GM18499 (cell line): Measurements from ENCODE around the gene SNN.

Experiments used
- ATAC-seq: cut with Tn5 transposase; IDR thresholded peaks from one replicate; pipeline ENCODE4 v1.9.1; 2021; ENCODE audit warnings: moderate number of reproducible peaks; ENCODE audit not compliant: insufficient read depth, unreplicated experiment

The SNN gene

DNA sequence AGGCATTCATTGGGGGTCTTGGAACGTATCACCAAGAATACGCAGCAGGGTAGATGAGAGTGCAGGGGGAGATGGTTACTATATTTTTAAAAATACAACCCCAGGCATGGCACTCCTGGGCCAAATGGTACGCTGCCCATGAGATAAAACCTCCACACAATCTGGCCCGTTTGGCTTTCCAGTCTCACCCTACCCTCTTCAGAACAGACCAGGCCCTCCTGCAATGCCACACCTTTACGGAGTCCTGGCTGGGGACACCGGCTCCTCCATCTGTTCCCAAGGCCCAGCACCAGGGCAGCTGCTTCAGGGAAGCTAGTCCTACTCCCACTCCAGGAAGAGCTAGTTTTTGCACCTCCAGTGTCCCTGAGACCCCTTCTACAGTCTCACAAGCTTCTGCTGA lies 24.4 kb downstream of the SNN start:
- ATAC-seq = no peak

DNA sequence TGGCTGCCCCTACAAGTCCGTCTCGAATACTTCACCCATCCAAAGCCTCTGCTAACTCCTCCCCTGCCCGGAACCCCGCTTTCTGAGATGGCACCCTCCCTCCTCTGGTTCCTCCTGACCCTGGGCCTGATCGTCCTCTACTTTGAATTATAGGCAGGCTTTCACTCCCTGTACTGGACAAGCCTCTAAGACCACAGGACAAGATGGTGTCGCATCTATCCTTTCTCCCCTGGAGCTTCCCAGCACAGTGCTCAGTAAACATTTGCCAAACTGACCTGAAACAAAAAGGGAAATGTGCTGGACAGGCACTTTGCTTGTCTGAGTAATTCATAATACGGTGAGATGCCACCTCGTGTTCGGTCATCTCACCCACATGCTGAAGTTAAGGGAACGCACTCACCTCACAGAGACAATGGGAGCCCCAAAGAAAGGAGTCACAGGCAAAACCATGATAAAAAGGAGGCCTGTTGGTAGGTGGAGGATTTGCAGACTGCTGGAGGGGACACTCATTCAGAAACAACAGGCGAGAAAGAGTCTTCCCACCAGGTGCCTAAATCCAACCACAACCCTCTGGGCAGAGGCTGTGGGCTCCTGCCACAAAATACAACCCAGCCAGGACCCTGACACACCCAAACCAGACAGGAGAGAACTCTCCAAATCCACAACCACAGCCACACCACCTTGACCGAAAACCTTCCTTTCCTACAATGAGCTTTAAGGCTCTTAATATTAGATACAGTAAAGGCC lies 28.2 kb downstream of the SNN start:
- no peak for ATAC-seq

DNA sequence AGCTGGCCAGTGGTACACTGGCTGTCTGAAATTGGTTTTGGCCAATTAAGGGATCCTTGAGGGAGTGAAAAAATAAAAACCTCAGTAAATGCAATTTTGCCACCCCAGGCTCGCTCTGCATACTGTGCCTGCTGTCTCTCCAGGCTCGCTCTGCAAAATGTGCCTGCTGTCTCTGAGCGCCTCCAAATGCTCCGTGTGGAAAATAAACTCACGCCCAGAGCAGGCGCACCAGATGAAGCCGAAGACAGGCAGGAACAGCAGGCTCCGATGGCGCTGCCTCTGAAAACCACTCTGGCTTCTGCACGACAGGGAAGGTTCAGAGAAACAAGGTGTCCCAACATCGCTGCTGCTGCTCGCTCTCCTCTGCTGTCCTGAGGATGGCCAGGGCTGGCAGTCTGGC lies 29.1 kb downstream of the SNN start:
- no peak for ATAC-seq

DNA sequence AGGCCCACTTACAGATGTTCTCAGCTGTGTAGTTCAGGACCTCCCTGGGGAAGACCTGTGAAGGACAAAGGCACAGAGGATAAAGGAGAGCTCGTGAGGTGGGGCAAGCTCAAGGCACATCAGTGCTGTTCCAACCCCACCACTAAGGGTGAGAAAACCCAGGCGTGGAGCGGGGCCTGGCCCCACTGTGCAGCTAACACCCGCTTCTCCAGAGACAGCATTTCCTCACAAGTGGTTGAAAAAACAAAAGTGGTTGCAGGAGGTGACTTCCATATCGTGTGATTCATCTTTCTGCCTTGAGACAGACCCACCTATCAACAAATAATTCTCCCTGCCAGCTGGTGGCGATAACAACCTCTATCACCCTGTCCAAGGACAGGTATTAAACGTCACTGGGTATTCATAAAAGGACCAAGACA lies 30.0 kb downstream of the SNN start:
- no peak for ATAC-seq

DNA sequence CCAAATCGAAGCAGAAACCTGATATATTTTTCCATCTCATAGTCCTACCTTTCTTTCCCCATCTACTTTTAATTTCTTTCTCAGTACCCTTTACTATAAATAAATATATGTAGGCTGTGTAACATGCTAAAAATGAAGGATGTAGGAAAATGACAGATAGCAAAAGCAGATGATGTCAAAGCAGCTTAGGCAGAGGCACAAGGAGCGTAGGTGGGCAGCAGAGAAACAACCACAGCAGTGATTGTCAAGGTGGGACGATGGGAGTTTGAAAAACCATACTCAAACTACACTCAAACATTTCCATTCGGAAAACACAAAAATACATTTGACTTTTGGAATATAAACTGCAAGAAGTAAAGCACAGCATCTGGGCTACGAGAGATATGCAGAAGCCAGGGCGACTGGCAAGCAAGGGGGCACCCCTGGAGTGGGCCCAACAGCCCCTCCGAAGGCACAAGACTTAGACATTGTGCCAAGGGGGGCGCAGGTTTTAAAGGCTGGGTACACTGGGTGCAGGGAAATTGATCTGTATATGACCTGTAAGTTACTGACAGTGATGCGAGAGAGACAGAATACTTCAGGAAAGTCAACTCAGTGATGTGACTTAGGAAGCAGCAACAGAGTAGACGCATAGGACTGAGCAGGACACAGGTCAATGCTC lies 31.1 kb downstream of the SNN start:
- no peak for ATAC-seq

DNA sequence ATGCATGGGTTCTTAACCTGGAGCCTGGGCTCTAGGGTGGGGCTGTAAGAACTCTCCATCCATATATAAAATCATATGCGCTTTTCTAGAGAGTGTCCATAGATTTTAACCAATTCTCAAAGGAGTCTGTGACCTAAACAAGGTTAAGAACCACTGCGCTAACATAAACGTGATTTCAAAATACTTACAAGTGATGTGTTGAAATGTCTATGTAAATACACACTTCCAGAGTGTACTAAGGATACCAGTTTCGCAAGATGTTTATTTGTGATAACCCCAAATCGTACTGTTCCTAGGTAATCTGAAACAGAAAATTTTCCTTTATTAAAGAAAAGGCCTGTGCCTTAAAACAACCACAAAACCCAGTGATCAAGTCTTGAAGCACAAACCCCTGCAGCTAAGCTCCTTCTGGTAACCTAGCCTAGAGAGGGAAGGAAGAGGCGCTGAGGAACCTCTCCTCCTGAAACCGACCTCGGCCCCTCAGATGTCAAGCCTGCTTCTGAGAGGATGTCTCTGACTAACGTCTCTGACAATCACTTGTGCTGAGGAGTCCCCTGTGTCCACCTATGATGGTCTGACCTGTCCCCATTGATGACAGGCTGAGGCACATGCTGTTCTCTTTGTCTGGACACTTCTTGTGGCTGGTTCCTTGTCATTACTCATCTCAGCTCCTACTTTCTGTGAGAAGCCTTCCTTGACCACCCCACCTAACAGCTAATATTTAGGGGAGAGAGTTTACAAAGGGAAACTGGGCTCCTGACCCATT lies 32.2 kb downstream of the SNN start:
- ATAC-seq = no peak

DNA sequence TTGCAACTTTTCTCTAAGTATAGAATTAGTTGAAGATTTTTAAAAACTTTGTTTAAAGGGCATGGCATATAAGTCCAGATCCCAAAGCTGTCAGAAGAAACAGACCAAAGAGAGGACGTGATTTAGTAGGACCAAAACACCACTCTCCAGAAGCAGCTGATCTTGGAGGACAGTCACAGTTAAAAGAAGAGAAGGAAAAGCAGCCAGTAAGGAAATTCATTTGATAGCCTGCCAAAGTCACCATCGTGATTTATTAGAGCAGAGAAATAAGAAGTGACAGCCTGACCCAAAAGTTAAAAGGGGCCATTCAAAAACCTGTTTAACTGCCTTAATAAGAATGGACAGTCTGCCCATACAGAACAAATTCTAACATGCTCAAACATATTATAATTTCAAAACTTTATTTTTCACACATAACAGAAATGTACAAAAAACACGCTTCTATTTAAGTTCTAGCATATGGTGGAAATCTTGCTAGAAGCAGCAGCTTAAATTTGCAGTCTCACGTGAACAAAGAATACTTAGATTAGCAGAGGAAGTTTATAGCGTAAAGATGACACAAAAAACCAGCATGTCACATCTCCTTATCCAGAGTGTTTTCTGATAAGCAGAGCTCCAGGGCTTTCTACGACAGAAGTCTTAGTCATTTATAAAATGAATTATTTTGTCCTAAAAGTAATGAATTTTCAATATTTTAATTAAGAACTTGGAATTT lies 37.2 kb downstream of the SNN start:
- ATAC-seq = no peak

DNA sequence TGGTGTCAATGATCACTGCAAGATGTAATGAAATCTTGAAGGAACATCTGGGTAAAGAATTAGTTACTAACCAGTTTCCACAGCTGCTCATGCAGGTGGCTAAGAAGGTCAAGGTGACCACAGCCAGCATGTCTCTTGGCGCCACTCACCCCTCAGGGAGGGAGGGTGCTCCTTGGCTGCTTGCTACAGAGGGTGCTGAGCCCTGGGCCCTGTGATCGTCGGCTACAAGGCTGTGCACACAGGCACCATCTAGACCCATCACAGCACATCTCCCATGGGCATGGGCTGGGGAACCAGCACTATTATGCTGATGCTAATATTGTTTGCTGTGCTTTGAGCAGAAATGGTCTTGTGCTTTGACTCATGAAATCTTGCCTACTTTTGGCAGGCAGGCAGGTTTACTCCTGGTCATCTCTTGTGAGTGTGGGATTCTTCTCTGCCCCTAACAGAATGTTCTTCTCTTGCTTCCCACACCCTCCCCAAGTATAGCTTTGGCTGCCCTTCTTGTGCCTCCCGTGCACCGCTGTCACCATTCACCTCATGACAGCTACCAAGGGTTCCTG lies 38.0 kb downstream of the SNN start:
- ATAC-seq = no peak

DNA sequence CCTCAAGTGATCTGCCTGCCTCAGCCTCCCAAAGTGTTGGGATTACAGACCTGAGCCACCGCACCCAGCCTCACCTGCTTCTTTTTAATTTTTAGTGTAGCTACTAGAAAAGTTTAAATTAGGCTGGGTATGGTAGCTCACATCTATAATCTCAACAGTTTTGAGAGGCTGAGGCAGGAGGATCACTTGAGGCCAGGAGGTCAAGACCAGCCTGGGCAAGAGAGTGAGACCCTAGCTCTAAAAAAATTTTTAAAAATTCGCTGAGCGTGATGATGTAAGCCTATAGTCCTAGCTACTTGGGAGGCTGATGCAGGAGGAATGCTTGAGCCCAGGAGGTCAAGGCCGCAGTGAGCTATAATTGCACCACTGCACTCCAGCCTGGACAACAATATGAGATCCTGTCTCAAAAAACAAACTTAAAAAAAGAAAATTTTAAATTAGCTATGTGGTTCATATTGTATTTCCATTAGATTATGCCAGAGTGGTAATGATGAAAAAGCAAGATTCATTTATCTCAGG lies 39.5 kb downstream of the SNN start:
- no peak for ATAC-seq

DNA sequence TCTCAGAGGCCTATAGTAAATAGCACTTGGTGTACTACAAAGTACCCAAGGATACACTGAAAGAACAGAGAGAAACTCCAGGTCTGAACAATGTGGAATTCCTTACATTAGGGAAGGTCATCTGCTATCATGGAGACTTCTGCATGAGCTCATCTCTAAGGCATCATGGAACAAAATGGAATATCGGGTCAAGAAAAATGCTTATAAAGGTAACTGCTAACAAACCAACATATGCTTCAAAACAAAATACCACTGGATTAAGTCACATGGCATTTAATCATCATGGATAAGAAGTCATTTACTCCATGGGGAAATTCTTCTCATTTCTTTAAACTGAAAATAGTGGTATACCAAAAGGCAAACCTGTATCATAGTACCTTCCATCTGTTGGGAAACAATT lies 40.2 kb downstream of the SNN start:
- ATAC-seq = no peak

DNA sequence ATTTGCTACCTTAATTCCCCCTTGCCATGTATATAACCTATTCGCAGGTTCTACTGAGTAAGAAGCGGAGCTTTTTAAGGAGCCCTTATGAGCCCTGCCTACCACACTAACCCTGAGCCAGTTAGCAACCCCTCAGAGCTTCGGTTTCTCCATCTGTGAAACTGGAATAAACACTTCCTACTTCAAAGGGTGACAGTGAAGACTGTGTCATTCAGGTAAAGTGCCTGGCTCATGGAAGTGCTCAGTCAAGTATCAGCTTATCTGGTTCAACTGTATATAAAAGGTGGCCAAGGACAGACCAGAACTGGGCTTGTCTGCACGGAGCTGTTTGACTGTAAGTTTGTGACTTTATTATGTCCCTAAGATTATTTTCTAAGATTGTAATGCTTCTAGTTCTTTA lies 43.4 kb downstream of the SNN start:
- no peak for ATAC-seq

DNA sequence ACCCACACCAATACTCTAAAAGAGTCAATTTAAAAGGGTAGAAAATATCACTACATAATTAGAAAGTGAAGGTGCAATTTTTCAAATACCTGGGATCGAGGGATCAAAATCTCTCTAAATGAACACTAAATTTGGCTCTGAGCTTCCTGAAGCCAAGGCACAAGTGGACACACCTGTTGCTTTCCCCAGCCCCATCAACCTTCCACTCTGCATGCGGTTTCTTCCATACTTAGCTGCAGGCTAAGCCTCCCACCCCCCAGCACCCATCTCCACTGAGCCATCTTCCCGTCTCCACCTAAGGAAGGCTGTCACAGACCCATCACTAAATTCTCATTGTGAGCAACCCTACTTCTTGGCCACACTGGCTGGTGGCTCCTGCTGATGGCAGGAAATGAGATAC lies 43.9 kb downstream of the SNN start:
- no peak for ATAC-seq

DNA sequence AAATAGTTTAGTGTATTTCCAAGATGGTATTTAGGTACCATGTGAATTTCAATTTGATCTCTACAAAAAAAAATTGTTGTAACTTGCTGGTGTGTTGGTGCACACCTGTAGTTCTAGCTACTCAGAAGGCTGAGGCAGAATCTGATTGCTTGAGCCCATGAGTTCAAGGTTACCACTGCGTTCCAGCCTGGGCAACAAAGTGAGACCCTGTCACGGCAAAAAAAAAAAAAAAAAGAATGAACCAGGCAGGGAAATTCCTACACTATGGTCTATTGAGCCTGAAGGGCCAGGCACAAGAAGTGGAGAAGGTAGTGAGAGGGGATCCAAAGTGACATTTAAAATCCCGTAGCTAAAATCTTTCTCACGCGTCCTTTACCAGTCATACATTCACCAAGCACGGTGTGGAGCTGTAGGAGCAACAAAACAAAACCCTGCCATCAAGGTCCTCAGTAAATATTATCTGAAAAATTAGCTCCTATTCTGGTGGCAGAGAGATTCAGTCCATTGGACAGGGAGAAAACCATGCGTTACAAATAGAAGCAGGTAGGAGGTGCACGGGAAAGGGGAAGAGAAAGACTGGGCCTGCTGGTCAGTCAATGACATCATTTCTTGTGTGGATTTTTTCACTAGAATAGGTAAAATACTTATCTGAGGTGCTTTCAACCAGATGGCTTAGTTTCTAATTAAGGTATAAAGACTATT lies 47.1 kb downstream of the SNN start:
- ATAC-seq = no peak

DNA sequence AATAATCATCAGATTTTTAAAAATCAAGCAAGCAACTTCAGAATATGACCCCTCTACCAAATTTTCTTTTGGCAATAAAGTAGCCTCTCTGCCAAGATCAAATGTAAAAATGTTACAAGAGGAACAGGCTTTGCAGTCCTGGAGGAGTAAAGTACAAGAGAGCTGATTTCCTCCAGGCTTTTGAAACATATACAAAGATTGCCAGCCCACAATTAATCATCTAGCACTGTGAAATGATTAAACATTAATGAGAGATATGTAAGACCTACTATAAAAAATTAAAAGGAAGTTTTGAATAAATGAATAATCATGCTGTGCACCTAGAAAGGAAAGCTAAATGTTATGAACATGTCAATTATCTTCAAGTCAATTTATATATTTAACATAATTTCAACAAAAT lies 48.1 kb downstream of the SNN start:
- no peak for ATAC-seq

DNA sequence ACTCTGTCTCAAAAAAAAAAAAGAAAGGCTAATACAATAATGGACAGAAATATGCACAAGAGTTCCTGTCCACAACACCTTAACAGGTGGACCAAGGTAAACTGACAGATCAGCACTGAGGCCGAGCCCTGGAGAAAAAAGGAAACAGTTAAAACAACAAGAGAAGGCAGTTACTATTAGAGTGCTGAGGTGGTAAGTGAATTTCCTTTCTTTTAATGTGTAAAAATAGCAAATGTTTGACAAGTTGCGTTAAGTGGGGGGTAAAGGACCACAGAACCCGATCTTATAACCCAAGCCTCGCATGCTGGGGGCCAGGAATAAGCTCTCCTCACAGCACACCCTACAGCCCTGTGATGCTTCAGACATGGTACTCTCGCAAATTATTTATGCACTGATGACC lies 49.6 kb downstream of the SNN start:
- no peak for ATAC-seq

DNA sequence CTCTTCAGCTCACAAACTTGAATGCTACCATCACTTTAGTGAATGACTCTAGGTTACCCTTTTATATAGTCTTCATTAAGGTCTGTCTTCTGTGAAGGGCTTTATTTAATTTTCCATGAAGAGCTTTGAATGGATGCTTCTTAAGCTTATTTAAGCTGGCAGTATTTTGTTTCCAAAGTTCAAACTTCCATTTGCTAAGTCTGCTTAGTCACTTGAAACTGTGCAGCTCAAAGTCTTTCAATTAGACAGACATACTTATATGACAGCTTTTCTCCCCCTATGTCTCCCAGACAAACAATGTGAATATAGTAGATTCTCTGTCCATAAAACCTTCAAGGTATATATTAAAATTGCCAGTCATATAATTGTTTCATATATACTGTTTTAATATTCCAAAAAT lies 50.9 kb downstream of the SNN start:
- ATAC-seq = no peak

DNA sequence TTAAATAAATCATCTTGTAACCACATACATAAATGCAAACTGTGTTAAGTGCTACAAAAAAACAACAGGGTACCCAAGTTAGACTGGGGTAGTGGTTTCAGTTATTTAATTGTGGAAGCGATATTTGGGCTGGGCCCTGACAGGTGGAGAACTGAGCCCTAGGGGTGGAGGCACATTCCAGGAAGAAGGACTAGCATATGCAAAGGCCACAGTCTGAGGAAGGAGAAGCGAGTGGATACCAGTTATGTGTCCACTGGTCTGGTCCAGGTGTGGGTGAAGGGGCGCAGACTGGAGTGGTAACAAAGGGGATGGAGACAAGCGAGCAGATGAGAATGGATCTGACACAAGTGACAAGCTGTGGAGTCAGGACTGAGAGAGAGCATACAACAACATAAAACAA lies 51.5 kb downstream of the SNN start:
- no peak for ATAC-seq

DNA sequence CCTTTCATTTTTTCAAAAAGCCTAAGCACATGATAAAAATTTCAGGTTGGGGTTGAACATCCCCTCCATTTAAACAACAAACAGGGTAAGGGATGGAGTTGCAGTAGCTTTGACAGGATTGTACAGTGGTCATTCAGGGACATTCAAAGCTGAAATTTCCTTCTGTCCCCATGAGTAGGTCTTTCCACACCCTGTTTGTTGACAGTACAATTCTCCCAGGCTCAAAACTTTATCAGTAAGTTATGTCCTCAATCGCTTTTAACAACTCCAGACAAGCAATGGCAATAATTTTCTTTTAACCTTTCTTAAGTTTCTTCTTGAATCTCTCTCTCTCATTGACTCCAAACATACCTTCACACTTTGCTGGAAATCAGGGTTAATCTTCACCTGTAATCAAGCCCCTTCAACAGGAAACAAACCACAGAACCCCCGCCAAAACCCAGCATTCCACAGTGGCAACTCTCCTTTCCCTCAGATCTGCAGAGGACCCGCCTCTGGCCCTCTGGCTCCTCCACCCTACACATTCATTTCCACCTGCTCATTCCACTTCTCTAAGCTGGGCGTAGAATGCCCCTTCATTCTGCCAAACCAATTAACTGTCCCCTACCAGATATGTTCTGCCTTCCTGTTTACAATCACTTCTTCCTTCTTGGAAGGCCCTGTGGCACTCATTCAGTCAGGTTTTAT lies 53.7 kb downstream of the SNN start:
- no peak for ATAC-seq

DNA sequence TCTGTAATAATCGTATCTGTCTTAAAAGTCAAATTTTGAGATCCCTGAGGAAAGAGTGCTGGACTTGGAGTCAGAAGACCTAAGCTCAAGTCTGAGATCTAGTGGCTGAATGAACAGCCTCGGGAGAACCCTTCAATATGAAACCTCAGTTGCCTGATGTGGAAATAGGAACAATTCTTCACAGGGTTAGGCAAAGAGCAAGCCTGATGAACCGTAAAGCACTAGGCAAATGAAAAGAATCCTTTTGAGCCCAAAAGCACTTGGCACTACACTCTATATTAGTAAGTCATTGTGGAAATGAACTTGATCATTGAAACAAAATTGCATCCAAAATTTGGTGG lies 54.2 kb downstream of the SNN start:
- no peak for ATAC-seq
